H1 (cell line): ENCODE data around the gene FGF14. TPM values are rescaled to one million over a fixed set of nuclear protein-coding genes. Genes with fewer than 3 reads are reported as not detected.

Experiments used
- CTCF ChIA-PET: fragments of 300-600 bp; sonication (Branson Sonifier 250); formaldehyde crosslinking; loops from one replicate; lab custom pipeline; 2021; ENCODE audit not compliant: partially characterized antibody; lab: Charles Lee
- POLR2A ChIA-PET: fragments of 300-600 bp; sonication (Branson Sonifier 250); formaldehyde crosslinking; loops from one replicate; lab custom pipeline; 2021; ENCODE audit warnings: inconsistent platforms; ENCODE audit not compliant: partially characterized antibody; lab: Charles Lee
- DNase-seq, 2 experiments: peaks; one replicate each; pipeline versions ENCODE4 v3.0.0 to v3.0.0-alpha.2; 2010 to 2022; ENCODE audit warnings: low spot score in 2 of 2, low read depth in 1 of 2, mixed read lengths in 1 of 2
- FAIRE-seq: peaks from 2 replicates; lab custom pipeline; 2011; peaks lifted over from hg19 to GRCh38; lab: Jason Lieb, UNC
- H2AFZ ChIP-seq: 2 replicates; pipeline ENCODE4 v1.8.1; 2012; ENCODE audit warnings: low read length, inconsistent platforms
- H2AK5ac ChIP-seq: 2 replicates; pipeline ENCODE4 v1.6.1; 2013; ENCODE audit warnings: low read depth, low read length
- H2BK120ac ChIP-seq: replicated peaks from 2 replicates; pipeline ENCODE3; 2013; ENCODE audit warnings: low read depth, low read length, inconsistent platforms
- H2BK12ac ChIP-seq: 2 replicates; pipeline ENCODE4 v1.6.1; 2013; ENCODE audit warnings: low read depth, low read length
- H2BK15ac ChIP-seq: 2 replicates; pipeline ENCODE4 v1.6.1; 2013; ENCODE audit warnings: low read length
- H2BK20ac ChIP-seq: 2 replicates; pipeline ENCODE4 v1.6.1; 2013; ENCODE audit warnings: low read length
- H2BK5ac ChIP-seq: 2 replicates; pipeline ENCODE4 v1.6.1; 2013; ENCODE audit warnings: low read depth, low read length
- H3K14ac ChIP-seq: 2 replicates; pipeline ENCODE4 v1.6.1; 2013; ENCODE audit warnings: inconsistent platforms; ENCODE audit not compliant: insufficient read length
- H3K18ac ChIP-seq: 2 replicates; pipeline ENCODE4 v1.6.1; 2013; ENCODE audit warnings: low read length; ENCODE audit errors: extremely low read depth
- H3K23ac ChIP-seq: 2 replicates; pipeline ENCODE4 v1.6.1; 2013; ENCODE audit warnings: inconsistent platforms; ENCODE audit not compliant: insufficient read length
- H3K23me2 ChIP-seq: 2 replicates; pipeline ENCODE4 v1.6.1; 2013; ENCODE audit warnings: low read depth, low read length
- H3K27ac ChIP-seq: 2 replicates; pipeline ENCODE4 v1.6.1; 2011; ENCODE audit warnings: low read depth, low read length, inconsistent platforms
- H3K27me3 ChIP-seq, 4 experiments: replicated peaks in 1 of 4; 1 replicate in 1 of 4; 2 replicates in 3 of 4; pipeline versions ENCODE4 v1.6.1 to v1.8.1; 2011 to 2013; ENCODE audit warnings: low read length in 3 of 4, mild to moderate bottlenecking in 3 of 4, inconsistent platforms in 2 of 4, mixed read lengths in 2 of 4, moderate library complexity in 1 of 4; ENCODE audit not compliant: control insufficient read depth in 3 of 4, insufficient read depth in 3 of 4; ENCODE audit errors: extremely low read depth in 1 of 4
- H3K36me3 ChIP-seq, 4 experiments: 2 replicates each; pipeline versions ENCODE4 v1.6.1 to v1.8.1; 2011 to 2013; ENCODE audit warnings: mild to moderate bottlenecking in 4 of 4, low read length in 3 of 4, moderate library complexity in 2 of 4, control low read depth in 1 of 4, inconsistent platforms in 1 of 4; ENCODE audit not compliant: insufficient read depth in 4 of 4, control insufficient read depth in 2 of 4
- H3K4ac ChIP-seq: replicated peaks from 2 replicates; pipeline ENCODE3; 2013; ENCODE audit warnings: low read length, low read depth, mixed read lengths, inconsistent platforms; ENCODE audit not compliant: insufficient read length
- H3K4me1 ChIP-seq, 4 experiments: replicated peaks in 1 of 4; 1 replicate in 1 of 4; 2 replicates in 3 of 4; pipeline versions ENCODE4 v1.6.1 to v1.8.1; 2011 to 2013; ENCODE audit warnings: low read length in 3 of 4, inconsistent platforms in 2 of 4, mixed read lengths in 1 of 4; ENCODE audit not compliant: insufficient read depth in 4 of 4, control insufficient read depth in 3 of 4
- H3K4me2 ChIP-seq, 2 experiments: 2 replicates each; pipeline versions ENCODE4 v1.6.1 to v1.8.1; 2011 to 2013; ENCODE audit warnings: low read depth in 2 of 2, low read length in 2 of 2, control low read depth in 1 of 2, inconsistent platforms in 1 of 2, mild to moderate bottlenecking in 1 of 2; ENCODE audit not compliant: insufficient read depth in 1 of 2
- H3K4me3 ChIP-seq, 4 experiments: fragments of 200-600, 300-600 bp in 1 of 4; sonication (generic), shearing (Covaris generic), sonication (Bioruptor Twin) in 1 of 4; 2 replicates each; pipeline versions ENCODE4 v1.5.1 to v1.8.1; 2011 to 2016; ENCODE audit warnings: low read length in 4 of 4, low read depth in 3 of 4, control low read depth in 2 of 4, inconsistent platforms in 2 of 4, mild to moderate bottlenecking in 2 of 4, mixed read lengths in 1 of 4, moderate library complexity in 1 of 4; ENCODE audit not compliant: insufficient read depth in 2 of 4; ENCODE audit errors: extremely low read depth in 1 of 4
- H3K56ac ChIP-seq: replicated peaks from 2 replicates; pipeline ENCODE3; 2013; ENCODE audit warnings: low read depth, mild to moderate bottlenecking, mixed read lengths, low read length, inconsistent platforms; ENCODE audit not compliant: insufficient read length
- H3K79me1 ChIP-seq: 2 replicates; pipeline ENCODE4 v1.6.1; 2013; ENCODE audit warnings: low read depth, low read length, control low read depth
- H3K79me2 ChIP-seq, 2 experiments: 2 replicates each; pipeline versions ENCODE4 v1.6.1 to v1.8.1; 2012 to 2013; ENCODE audit warnings: low read length in 2 of 2, mild to moderate bottlenecking in 2 of 2, inconsistent platforms in 1 of 2; ENCODE audit not compliant: insufficient read depth in 2 of 2, control insufficient read depth in 1 of 2
- H3K9ac ChIP-seq, 4 experiments: replicated peaks in 1 of 4; 1 replicate in 1 of 4; 2 replicates in 3 of 4; pipeline versions ENCODE4 v1.6.1 to v1.8.1; 2011 to 2013; ENCODE audit warnings: low read depth in 3 of 4, low read length in 3 of 4, control low read depth in 2 of 4, mild to moderate bottlenecking in 2 of 4, moderate library complexity in 2 of 4, inconsistent platforms in 1 of 4; ENCODE audit errors: extremely low read depth in 1 of 4
- H3K9me3 ChIP-seq, 2 experiments: 2 replicates each; pipeline versions ENCODE4 v1.6.1 to v1.8.1; 2012 to 2013; ENCODE audit warnings: mild to moderate bottlenecking in 2 of 2, moderate library complexity in 2 of 2, control low read depth in 1 of 2, inconsistent platforms in 1 of 2, low read depth in 1 of 2, low read length in 1 of 2, mixed read lengths in 1 of 2; ENCODE audit not compliant: insufficient read depth in 2 of 2
- H4K20me1 ChIP-seq, 2 experiments: replicated peaks in 1 of 2; 2 replicates each; pipeline versions ENCODE3 to v1.8.1; 2011 to 2013; ENCODE audit warnings: inconsistent platforms in 2 of 2, low read length in 2 of 2, mild to moderate bottlenecking in 1 of 2; ENCODE audit not compliant: insufficient read depth in 2 of 2, control insufficient read depth in 1 of 2
- H4K5ac ChIP-seq: 2 replicates; pipeline ENCODE4 v1.6.1; 2013; ENCODE audit warnings: low read length, low read depth, mixed read lengths, inconsistent platforms; ENCODE audit not compliant: insufficient read length
- H4K8ac ChIP-seq: 2 replicates; pipeline ENCODE4 v1.8.0; 2013; ENCODE audit warnings: mild to moderate bottlenecking, moderate library complexity, low read length, inconsistent platforms; ENCODE audit not compliant: insufficient read depth; ENCODE audit errors: extremely low read depth
- H4K91ac ChIP-seq: replicated peaks from 2 replicates; pipeline ENCODE3; 2013; ENCODE audit warnings: low read length, mixed read lengths, inconsistent platforms; ENCODE audit not compliant: insufficient read length
- ATF2 ChIP-seq: IDR thresholded peaks from 2 replicates; pipeline ENCODE4 v1.6.1; 2012; ENCODE audit warnings: low read length, inconsistent platforms
- BACH1 ChIP-seq: IDR thresholded peaks from 2 replicates; pipeline ENCODE4 v1.6.1; 2012; ENCODE audit warnings: low read length, improper control_type of control experiment
- BRCA1 ChIP-seq: IDR thresholded peaks from 2 replicates; pipeline ENCODE4 v1.6.1; 2012; ENCODE audit warnings: low read depth, low read length, improper control_type of control experiment
- CBX5 ChIP-seq: fragments of 300-800, 300-1000 bp; sonication (generic); IDR thresholded peaks from 2 replicates; pipeline ENCODE4 v1.7.1; 2016; ENCODE audit warnings: antibody characterized with exemption, low read length, low read depth
- CHD2 ChIP-seq: IDR thresholded peaks from 2 replicates; pipeline ENCODE4 v1.6.1; 2012; ENCODE audit warnings: low read length, improper control_type of control experiment
- CTBP2 ChIP-seq: IDR thresholded peaks from 2 replicates; pipeline ENCODE4 v1.7.0; 2011; ENCODE audit warnings: borderline replicate concordance, mild to moderate bottlenecking, moderate library complexity, mixed read lengths, low read length; ENCODE audit not compliant: insufficient read depth, insufficient read length
- FOSL1 ChIP-seq: IDR thresholded peaks from 2 replicates; pipeline ENCODE4 v1.6.1; 2011; ENCODE audit warnings: mild to moderate bottlenecking, low read depth, low read length, moderate library complexity; ENCODE audit not compliant: insufficient read depth
- HDAC2 ChIP-seq, 2 experiments: fragments of 300-600 bp in 1 of 2; sonication (generic) in 1 of 2; IDR thresholded peaks; 2 replicates each; pipeline ENCODE4 v1.6.1; 2011 to 2012; ENCODE audit warnings: low read depth in 2 of 2, low read length in 2 of 2, mild to moderate bottlenecking in 2 of 2, moderate library complexity in 2 of 2, borderline replicate concordance in 1 of 2, inconsistent platforms in 1 of 2
- JUND ChIP-seq: IDR thresholded peaks from 2 replicates; pipeline ENCODE4 v1.6.1; 2011; ENCODE audit warnings: mild to moderate bottlenecking, improper control_type of control experiment, low read length
- POLR2AphosphoS5 ChIP-seq: IDR thresholded peaks from 2 replicates; pipeline ENCODE4 v1.6.1; 2011; ENCODE audit warnings: low read depth, low read length
- SIN3A ChIP-seq, 2 experiments: IDR thresholded peaks in 1 of 2; conservative IDR thresholded peaks in 1 of 2; 2 replicates each; pipeline ENCODE4 v1.6.1; 2011 to 2012; ENCODE audit warnings: low read length in 2 of 2, improper control_type of control experiment in 1 of 2, low read depth in 1 of 2, mild to moderate bottlenecking in 1 of 2
- WGBS, 2 experiments: shearing (Covaris generic) in 1 of 2; methylation state at CpG; one replicate each; pipeline versions ENCODE4 v1.1.6 to v1.1.7; 2013 to 2015; ENCODE audit warnings: low lambda C conversion rate in 2 of 2, mixed read lengths in 2 of 2, inconsistent platforms in 1 of 2, low coverage in 1 of 2, missing lambda C conversion rate in 1 of 2; ENCODE audit not compliant: insufficient replicate concordance in 2 of 2, insufficient coverage in 1 of 2, insufficient read length in 1 of 2; ENCODE audit errors: extremely low coverage in 1 of 2, missing lambda C conversion rate in 1 of 2; 5-methylcytosine and 5-hydroxymethylcytosine counted together
- polyA plus RNA-seq, 7 experiments: library from polyadenylated mRNA; depleted of rRNA in 3 of 7; stranded (reverse) in 5 of 7; unstranded in 2 of 7; fragments of >200 nt in 5 of 7; fragments of 200-250 nt in 2 of 7; gene quantifications; 1 replicate in 5 of 7; 2 replicates in 1 of 7; 4 replicates in 1 of 7; pipeline versions ENCODE4 v1.2.1 to v1.2.3, GENCODE V29; 2011 to 2013; ENCODE audit warnings: missing spikeins in 2 of 7, mixed read lengths in 2 of 7
- total RNA-seq: library from RNA; stranded (reverse); fragmentation: NEBNext Ultra II Directional; extraction: Animal tissue kit (Norgen Biotek cat#: 25700); gene quantifications from 2 replicates; pipeline ENCODE4 v1.2.1, GENCODE V29; 2021

FGF14 gene
- total and polyA plus RNA-seq, 2 of the 8 experiments (the other 6 are each of a cell fraction or from before 2014, with no cell fraction given): 0.05 to 0.58 TPM

GRCh38 chr13:102401265-102401664 lies 583 bp downstream of the FGF14 start:
- peaks cover 0 to 2% of the 10 kb centered on the region in 2 experiments for H4K20me1 ChIP-seq
- H3K9ac ChIP-seq: no peak overlapping the region
- TF ChIP-seq ATF2: no peak
- TF ChIP-seq FOSL1: no peak
- TF ChIP-seq BACH1: no peak
- no peak for TF ChIP-seq CBX5
- TF ChIP-seq CHD2: no peak
- no peak for TF ChIP-seq BRCA1
- TF ChIP-seq HDAC2 (IDR thresholded peaks at IDR 0.05; ENCODE audit: borderline replicate concordance in 1 of 2, low read depth in 2 of 2, low read length in 2 of 2): no peak
- no peak for TF ChIP-seq JUND
- no peak for TF ChIP-seq POLR2AphosphoS5
- no peak for TF ChIP-seq CTBP2
- no peak for TF ChIP-seq SIN3A (conservative IDR thresholded peaks at IDR 0.05 in 1 of 2, IDR thresholded peaks at IDR 0.05 in 1 of 2; ENCODE audit: low read depth in 1 of 2, low read length in 2 of 2)
- no peak overlapping the region for H4K5ac ChIP-seq
- H3K9me3 ChIP-seq: no peaks in the 10 kb centered on the region
- ChIA-PET POLR2A (no interaction called here), CTCF (interaction anchor here (0.7 to 2.1 kb wide), 6 partner anchors 55 to 208 kb away, joined by 3 to 12 read pairs (median 3); no protein-coding TSS in a partner anchor)
- no peak overlapping the region for H3K23ac ChIP-seq
- H2BK12ac ChIP-seq: no peak overlapping the region
- H3K27ac ChIP-seq: no peak overlapping the region
- H3K36me3 ChIP-seq: no peaks in the 10 kb centered on the region
- H3K27me3 ChIP-seq: peaks cover 8 to 32% (median 23%) of the 10 kb centered on the region in 4 experiments
- H3K4me3 ChIP-seq: peak overlapping the region; percentile 58 to 76 (median 63); a peak in 7 of 8 replicates
- H3K56ac ChIP-seq: no peak overlapping the region
- H2AK5ac ChIP-seq: no peak overlapping the region
- H3K14ac ChIP-seq: no peak overlapping the region
- no peak overlapping the region for H2BK15ac ChIP-seq
- H4K8ac ChIP-seq: no peak overlapping the region
- H3K4me2 ChIP-seq: peak overlapping the region; percentile 98 to 99
- H3K79me1 ChIP-seq: no peaks in the 10 kb centered on the region
- H3K18ac ChIP-seq: no peak overlapping the region
- peaks cover 14% of the 10 kb centered on the region; the same call in 1 of the 2 replicates for H3K23me2 ChIP-seq
- H2AFZ ChIP-seq: no peak overlapping the region
- H2BK120ac ChIP-seq: no peak overlapping the region
- H2BK20ac ChIP-seq: no peak overlapping the region
- peaks cover 2 to 4% (median 3%) of the 10 kb centered on the region in 4 experiments; a peak in 4 of 7 replicates for H3K4me1 ChIP-seq
- H3K79me2 ChIP-seq: no peaks in the 10 kb centered on the region
- no peak overlapping the region for H4K91ac ChIP-seq
- H2BK5ac ChIP-seq: no peak overlapping the region
- DNase-seq: no peak
- 46% methylated on average over 7 of the region's 7 CpGs; no CpG with 5 or more reads in 1 of the 2 experiments for WGBS, 2 experiments
- FAIRE-seq: no peak
- no peak overlapping the region for H3K4ac ChIP-seq
